Panc1 (cell line): Measurements from ENCODE around the gene SLC17A7. TPM values are rescaled to one million over a fixed set of nuclear protein-coding genes. Genes with fewer than 3 reads are reported as not detected.

ENCODE experiments used
- ATAC-seq: fragments of 200-7000 bp; cut with Tn5 transposase; 2 replicates; pipeline ENCODE4 v1.9.1; 2020; ENCODE audit warnings: mild to moderate bottlenecking, moderate library complexity
- BruUV-seq: library from RNA; stranded (reverse); fragments of 400-500 nt; replicated peaks from 2 replicates; lab custom pipeline; 2021; lab: Mats Ljungman, UMichigan
- CTCF ChIA-PET: fragments of 300-600 bp; sonication (Branson Sonifier 250); formaldehyde crosslinking; loops from one replicate; lab custom pipeline; 2022; ENCODE audit warnings: antibody characterized with exemption; lab: Charles Lee
- POLR2A ChIA-PET: fragments of 300-600 bp; sonication (Branson Sonifier 250); formaldehyde crosslinking; loops from one replicate; lab custom pipeline; 2022; ENCODE audit warnings: antibody characterized with exemption; lab: Charles Lee
- DNase-seq: peaks from one replicate; pipeline ENCODE4 v3.0.0-alpha.2; 2010; ENCODE audit warnings: low read depth, low spot score
- H3K27ac ChIP-seq: 2 replicates; pipeline ENCODE4 v1.5.1; 2011; ENCODE audit warnings: mild to moderate bottlenecking, low read length, inconsistent platforms
- H3K27me3 ChIP-seq: fragments of 200-500 bp; sonication (Bioruptor generic); 2 replicates; pipeline ENCODE4 v1.6.0; 2014; ENCODE audit warnings: low read length, inconsistent platforms; ENCODE audit not compliant: control insufficient read depth, insufficient read depth
- H3K36me3 ChIP-seq: fragments of 200-500 bp; sonication (Bioruptor generic); 2 replicates; pipeline ENCODE4 v1.5.1; 2014; ENCODE audit warnings: inconsistent platforms, mild to moderate bottlenecking, low read length, moderate library complexity; ENCODE audit not compliant: control insufficient read depth, insufficient read depth
- H3K4me1 ChIP-seq: 2 replicates; pipeline ENCODE4 v1.5.1; 2011; ENCODE audit warnings: inconsistent platforms, mild to moderate bottlenecking, low read length, moderate library complexity; ENCODE audit not compliant: control insufficient read depth, insufficient read depth
- H3K4me3 ChIP-seq, 2 experiments: 2 replicates each; pipeline ENCODE4 v1.5.1; 2011 to 2012; ENCODE audit warnings: low read depth in 2 of 2, low read length in 2 of 2, mild to moderate bottlenecking in 2 of 2, inconsistent platforms in 1 of 2, moderate library complexity in 1 of 2
- H3K9me3 ChIP-seq: fragments of 200-500 bp; sonication (Bioruptor generic); 2 replicates; pipeline ENCODE4 v1.5.1; 2014; ENCODE audit warnings: low read depth, mild to moderate bottlenecking, inconsistent platforms, low read length, moderate library complexity; ENCODE audit not compliant: control insufficient read depth, insufficient read depth
- CTCF ChIP-seq: fragments of 450-650 bp; IDR thresholded peaks from 2 replicates; pipeline ENCODE4 v1.5.1; 2017; ENCODE audit warnings: mild to moderate bottlenecking
- POLR2AphosphoS5 ChIP-seq: IDR thresholded peaks from 2 replicates; pipeline ENCODE4 v1.6.1; 2012; ENCODE audit warnings: mild to moderate bottlenecking, low read depth, low read length, moderate library complexity
- REST ChIP-seq, 2 experiments: IDR thresholded peaks; 2 replicates each; pipeline ENCODE4 v1.6.1; 2011 to 2012; ENCODE audit warnings: low read depth in 2 of 2, control low read depth in 1 of 2, low read length in 1 of 2, mild to moderate bottlenecking in 1 of 2, moderate library complexity in 1 of 2; ENCODE audit not compliant: insufficient read depth in 1 of 2
- SIN3A ChIP-seq: IDR thresholded peaks from 2 replicates; pipeline ENCODE4 v1.6.1; 2012; ENCODE audit warnings: low read depth, mild to moderate bottlenecking, low read length, moderate library complexity, borderline replicate concordance; ENCODE audit not compliant: insufficient read depth
- TCF7L2 ChIP-seq: IDR thresholded peaks from 2 replicates; pipeline ENCODE4 v1.6.1; 2011; ENCODE audit warnings: mild to moderate bottlenecking, low read depth, low read length, inconsistent platforms
- in situ Hi-C: cut with HindIII; loops from 2 replicates; pipeline ENCODE4 v1.10.0; 2016; ENCODE audit warnings: low sequenced_read_pairs, low pct_unique_long_range_greater_than_20kb
- intact Hi-C: fragments of 100-400 bp; cut with micrococcal nuclease; formaldehyde crosslinking; loops from one replicate; pipeline ENCODE4 v1.10.0; 2022; ENCODE audit not compliant: unreplicated experiment
- total RNA-seq: library from RNA; stranded (reverse); gene quantifications from one replicate; pipeline ENCODE4 v1.2.1, GENCODE V29; 2021; ENCODE audit not compliant: unreplicated experiment

The SLC17A7 gene
- total RNA-seq, 1 experiment from 2014 or later, result 1.2 TPM

DNA sequence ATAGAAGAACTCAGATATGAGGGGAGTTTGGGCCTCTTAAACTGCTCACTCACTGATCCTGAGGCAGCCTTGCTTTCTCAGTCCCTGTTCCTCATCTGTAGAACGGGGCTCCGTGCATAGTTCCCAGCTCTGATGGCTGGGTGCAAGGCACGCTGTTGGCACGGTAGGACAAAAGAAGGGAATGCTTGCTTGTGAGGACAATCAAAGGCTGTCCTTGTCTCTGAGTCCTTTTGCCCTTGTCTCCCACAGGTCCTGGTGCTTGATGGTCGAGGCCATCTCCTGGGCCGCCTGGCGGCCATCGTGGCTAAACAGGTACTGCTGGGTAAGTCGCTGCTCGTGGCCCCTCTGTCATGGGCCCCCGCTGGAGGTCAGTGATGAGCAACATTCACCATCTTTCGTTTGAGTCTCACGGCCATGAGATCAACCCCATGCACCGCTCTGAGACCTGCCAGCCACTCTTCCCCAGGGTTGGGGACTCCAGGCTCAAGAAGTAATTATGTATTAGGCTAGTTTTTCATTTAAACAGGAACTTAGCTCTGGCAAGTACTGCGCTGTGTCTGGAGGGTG is 48.4 kb upstream of the SLC17A7 start:
- Histone ChIP-seq H3K4me3 (peak overlapping the region; percentile 83 to 90), H3K4me1 (peaks cover 13% of the 10 kb centered on the region), H3K36me3 (peaks cover 32% of the 10 kb centered on the region), H3K27ac (peak overlapping the region; percentile 97), H3K27me3 (no peaks in the 10 kb centered on the region), H3K9me3 (no peaks in the 10 kb centered on the region)
- CTCF ChIA-PET, result no interaction called here
- POLR2A ChIA-PET, result no interaction called here
- intact Hi-C loops, result no loop called here
- in situ Hi-C loops, result no loop called here
- no peak for DNase-seq
- BruUV-seq, result no TSS peak
- no peak for ATAC-seq
- TF ChIP-seq SIN3A (no peak), POLR2AphosphoS5 (peak; percentile 53; the same call in 1 of the 2 replicates)

DNA sequence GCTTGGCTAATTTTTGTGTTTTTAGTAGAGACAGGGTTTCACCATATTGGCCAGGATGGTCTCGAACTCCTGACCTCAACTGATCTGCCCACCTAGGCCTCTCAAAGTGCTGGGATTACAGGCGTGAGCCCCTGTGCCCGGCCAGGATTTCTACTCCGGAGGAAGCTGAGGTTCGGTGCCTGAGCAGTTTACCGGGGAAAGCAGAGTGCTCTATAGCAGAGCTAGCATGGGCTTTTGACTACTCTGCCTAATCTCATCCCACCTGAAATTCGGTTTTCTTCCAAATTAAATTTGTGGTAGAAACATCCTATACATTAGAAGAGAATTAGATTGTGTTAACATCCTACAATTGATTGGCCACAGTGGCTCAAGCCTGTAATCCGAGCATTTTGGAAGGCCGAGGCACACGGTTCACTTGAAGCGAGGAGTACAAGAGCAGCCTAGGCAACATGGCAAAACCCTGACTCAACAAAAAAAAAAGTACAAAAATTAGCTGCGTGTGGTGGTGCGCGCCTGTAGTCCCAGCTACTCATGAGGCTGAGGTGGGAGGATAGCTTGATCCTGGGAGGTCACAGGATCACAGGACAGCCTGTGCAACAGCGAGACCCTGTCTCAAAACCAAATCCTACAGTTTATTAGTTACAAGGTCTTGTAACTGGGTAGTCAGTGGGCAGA is 47.7 kb upstream of the SLC17A7 start:
- H3K27me3 ChIP-seq, result no peaks in the 10 kb centered on the region
- BruUV-seq, result no TSS peak
- H3K4me3 ChIP-seq, result peak overlapping the region; percentile 83 to 90
- POLR2A ChIA-PET, result no interaction called here
- peaks cover 13% of the 10 kb centered on the region for H3K4me1 ChIP-seq
- DNase-seq, result no peak
- TF ChIP-seq CTCF (no peak), POLR2AphosphoS5 (no peak), SIN3A (no peak), TCF7L2 (no peak), REST (IDR thresholded peaks at IDR 0.05; ENCODE audit: insufficient read depth in 1 of 2, low read depth in 2 of 2, low read length in 1 of 2) (no peak)
- peaks cover 32% of the 10 kb centered on the region for H3K36me3 ChIP-seq
- intact Hi-C loops, result no loop called here
- H3K9me3 ChIP-seq, result no peaks in the 10 kb centered on the region
- no peak for ATAC-seq
- peak overlapping the region; percentile 97 for H3K27ac ChIP-seq
- CTCF ChIA-PET, result no interaction called here
- in situ Hi-C loops, result no loop called here
